ENCODE results near the gene PRPF8.
"Not testable (repeated sequence)": the region's sequence is repeated elsewhere in the genome, so short reads cannot be mapped to it uniquely, and the experiment has no call there.

The PRPF8 gene

GRCh38 chr17:1716076-1716911 lies 31.6 kb upstream of the PRPF8 start:
- DNase-seq (ENCODE audit: low read depth), result peak; percentile 100

- no peak for DNase-seq (ENCODE audit: low read depth)
These were observed 31.1 kb upstream of the PRPF8 start for GRCh38 chr17:1715803-1716075.

- peak; percentile 96 for DNase-seq (ENCODE audit: low read depth)
These were observed 30.5 kb upstream of the PRPF8 start for GRCh38 chr17:1714980-1715802.

- DNase-seq (ENCODE audit: low read depth), result peak; percentile 99
These were observed 29.8 kb upstream of the PRPF8 start for GRCh38 chr17:1714427-1714979.

GRCh38 chr17:1713878-1714426 lies 29.3 kb upstream of the PRPF8 start:
- DNase-seq (ENCODE audit: low read depth), result peak; percentile 34

- no peak for DNase-seq (ENCODE audit: low read depth)
These were observed 28.7 kb upstream of the PRPF8 start for GRCh38 chr17:1713160-1713877.

GRCh38 chr17:1712271-1712670 lies 27.6 kb upstream of the PRPF8 start:
- DNase-seq (ENCODE audit: low read depth), result no peak

- no peak for DNase-seq (ENCODE audit: low read depth)
These were observed 27.1 kb upstream of the PRPF8 start for GRCh38 chr17:1711804-1712203.

- peak; percentile 34 for DNase-seq (ENCODE audit: low read depth)
These were observed 26.3 kb upstream of the PRPF8 start for GRCh38 chr17:1710807-1711553.

- DNase-seq (ENCODE audit: low read depth), result peak; percentile 67
These were observed 25.5 kb upstream of the PRPF8 start, which contains the start of gene TLCD2 for GRCh38 chr17:1709971-1710806. Gene TLCD2, minus strand, starts transcription at chr17:1710377. Its CDS starts 135 bp downstream, at chr17:1710242.

GRCh38 chr17:1709403-1709951 lies 24.8 kb upstream of the PRPF8 start:
- DNase-seq (ENCODE audit: low read depth), result no peak

GRCh38 chr17:1708791-1709346 lies 24.2 kb upstream of the PRPF8 start:
- not testable (repeated sequence) for DNase-seq (ENCODE audit: low read depth)

GRCh38 chr17:1707107-1707506 lies 22.4 kb upstream of the PRPF8 start:
- DNase-seq (ENCODE audit: low read depth), result no peak

GRCh38 chr17:1705004-1705403 lies 20.3 kb upstream of the PRPF8 start:
- DNase-seq (ENCODE audit: low read depth), result no peak

- no peak for DNase-seq (ENCODE audit: low read depth)
These were observed 18.4 kb upstream of the PRPF8 start for GRCh38 chr17:1703063-1703462.

GRCh38 chr17:1699891-1700290 lies 15.2 kb upstream of the PRPF8 start:
- not testable (repeated sequence) for DNase-seq (ENCODE audit: low read depth)

- DNase-seq (ENCODE audit: low read depth), result no peak
These were observed 13.0 kb upstream of the PRPF8 start for GRCh38 chr17:1697681-1698080.

- no peak for DNase-seq (ENCODE audit: low read depth)
These were observed 10.7 kb upstream of the PRPF8 start for GRCh38 chr17:1695365-1695764.

- no peak for DNase-seq (ENCODE audit: low read depth)
These were observed 8.7 kb upstream of the PRPF8 start for GRCh38 chr17:1693339-1693738.
